GM13977 (cell line): Measurements from ENCODE around the gene PSMB7.

Source experiments
- DNase-seq: peaks from one replicate; pipeline ENCODE4 v3.0.0; 2012; ENCODE audit warnings: low spot score
- CTCF ChIP-seq: IDR thresholded peaks from 2 replicates; pipeline ENCODE4 v1.5.1; 2012; ENCODE audit warnings: mild to moderate bottlenecking, control low read depth; ENCODE audit not compliant: insufficient read depth; ENCODE audit errors: extremely low read depth, missing control alignments
- in situ Hi-C: fragments of 300-500 bp; cut with MboI; formaldehyde crosslinking; loops from one replicate; pipeline ENCODE4 v1.12.0; 2022; ENCODE audit warnings: low sequenced_read_pairs, low pct_unique_long_range_greater_than_20kb, mixed read lengths, inconsistent platforms; ENCODE audit not compliant: unreplicated experiment

The PSMB7 gene

DNA sequence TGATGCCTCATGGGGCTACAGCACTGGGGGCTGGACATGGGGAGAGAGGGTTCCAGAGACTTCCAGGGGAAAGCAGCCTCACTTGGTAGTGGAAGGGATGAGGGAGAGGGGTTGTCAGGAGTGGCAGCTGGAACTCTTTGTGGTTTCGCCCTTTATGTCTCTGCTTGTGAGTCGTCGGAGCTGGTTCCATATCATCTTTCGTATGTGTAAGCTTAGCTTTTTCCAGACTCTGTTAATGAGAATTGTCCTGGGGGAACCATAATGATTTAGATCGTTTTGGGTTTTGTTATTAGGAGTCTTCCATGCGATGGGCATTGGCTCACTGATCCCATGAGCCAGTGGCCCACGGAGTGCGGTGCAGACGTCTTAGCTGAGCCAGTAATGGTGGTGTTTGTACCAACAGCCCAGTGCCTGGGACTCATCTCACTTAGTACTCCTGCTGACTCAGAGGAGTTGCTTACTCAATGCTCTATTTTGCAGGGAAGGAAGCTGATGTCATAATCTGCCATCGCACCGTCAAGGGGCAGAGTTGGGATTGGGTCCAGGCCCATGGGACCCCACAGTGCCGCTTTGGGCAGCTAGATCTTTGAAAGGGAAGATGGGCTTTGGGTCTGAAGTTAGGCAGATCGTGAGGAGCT is 109.0 kb downstream of the PSMB7 start:
- no peak for DNase-seq
- TF ChIP-seq CTCF, result no peak
- in situ Hi-C loops, result no loop called here

- TF ChIP-seq CTCF, result no peak
- no peak for DNase-seq
- in situ Hi-C loops, result no loop called here
Observed at GRCh38 chr9:124304285-124304684, 111.0 kb downstream of the PSMB7 start.

DNA sequence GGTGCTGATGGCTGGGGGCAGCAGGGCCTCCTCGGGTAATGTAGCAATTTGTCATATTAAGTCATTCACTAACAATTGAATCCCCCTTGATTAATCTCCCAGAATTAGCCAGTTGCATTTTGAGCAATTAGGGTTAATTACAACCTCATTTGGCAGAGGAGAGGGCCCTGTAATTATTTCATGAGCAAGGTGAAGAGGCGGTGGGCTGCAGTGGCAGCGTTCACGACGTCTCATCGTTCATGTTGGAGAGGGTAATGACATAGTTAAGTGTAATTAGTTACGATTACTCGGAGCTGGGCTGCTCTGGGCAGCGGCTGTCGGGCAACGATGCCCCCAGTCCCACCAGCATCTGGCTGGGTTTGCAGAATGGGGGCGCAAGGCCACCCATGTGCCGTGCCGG is 111.5 kb downstream of the PSMB7 start:
- TF ChIP-seq CTCF, result no peak
- in situ Hi-C loops, result no loop called here
- no peak for DNase-seq
